Activated CD4-positive, alpha-beta T cell treated with anti-CD3 and anti-CD28 coated beads, Interleukin-2, amount 10 ng/mL, durations not matched to agents 7 days and 5 days (primary cell): ENCODE measurements around the gene FCN3. TPM values are rescaled to one million over a fixed set of nuclear protein-coding genes. Genes with fewer than 3 reads are reported as not detected.
A peak's percentile ranks its signal among the peaks of the same experiment; 100 is the strongest.

Experiments
- CTCF ChIA-PET: fragments of 350-600 bp; sonication (Branson Sonifier 250); formaldehyde crosslinking; loops from one replicate; lab custom pipeline; 2021; ENCODE audit warnings: antibody characterized with exemption; lab: Charles Lee
- POLR2A ChIA-PET: fragments of 350-600 bp; sonication (Branson Sonifier 250); formaldehyde crosslinking; loops from one replicate; lab custom pipeline; 2021; ENCODE audit warnings: antibody characterized with exemption; lab: Charles Lee
- DNase-seq: peaks from one replicate; pipeline ENCODE4 v3.0.0-alpha.2; 2020
- H3K27ac Mint-ChIP-seq: one replicate; pipeline ENCODE4 v1.8.0; 2021; ENCODE audit warnings: mild to moderate bottlenecking, moderate library complexity, mixed read lengths
- H3K27me3 Mint-ChIP-seq: one replicate; pipeline ENCODE4 v1.8.0; 2021; ENCODE audit warnings: mixed read lengths
- H3K36me3 Mint-ChIP-seq: one replicate; pipeline ENCODE4 v1.8.0; 2021; ENCODE audit warnings: low read depth, mixed read lengths
- H3K4me1 Mint-ChIP-seq: one replicate; pipeline ENCODE4 v1.8.0; 2021; ENCODE audit warnings: mixed read lengths
- H3K4me3 Mint-ChIP-seq: one replicate; pipeline ENCODE4 v1.8.0; 2021; ENCODE audit warnings: mild to moderate bottlenecking, moderate library complexity, mixed read lengths
- H3K9me3 Mint-ChIP-seq: one replicate; pipeline ENCODE4 v1.8.0; 2021; ENCODE audit warnings: mixed read lengths
- total RNA-seq, 2 experiments: library from RNA; stranded (reverse); gene quantifications; one replicate each; pipeline ENCODE4 v1.2.3, GENCODE V29; 2021

The FCN3 gene
- total RNA-seq, 2 experiments from 2014 or later: not detected

DNA sequence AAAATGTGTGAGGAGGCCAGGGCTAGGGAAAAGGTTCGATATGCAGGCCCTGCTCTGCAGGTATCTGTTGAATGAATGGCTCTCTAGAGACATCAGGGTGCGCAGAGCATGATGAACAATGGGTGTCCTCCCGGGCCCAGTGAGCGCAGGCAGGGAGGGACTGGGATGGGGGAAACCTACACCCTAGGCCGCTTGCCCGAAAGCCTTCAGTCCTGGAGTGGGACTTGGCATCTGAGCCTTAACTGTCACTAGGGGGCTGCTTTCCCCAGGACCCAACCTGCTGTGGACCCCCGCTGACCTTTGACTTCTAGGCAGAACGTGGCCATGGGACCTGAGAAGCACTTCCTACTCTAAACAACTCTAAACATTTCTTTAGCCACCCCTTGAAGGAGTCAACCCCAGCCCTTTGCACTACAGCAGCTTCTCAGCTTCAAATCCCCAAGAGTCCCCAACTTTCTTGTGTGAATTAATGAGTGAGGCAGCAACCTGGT is 7.4 kb downstream of the FCN3 start:
- CTCF ChIA-PET: interaction anchor here (0.8 to 5.5 kb wide), 18 partner anchors 10 to 159 kb away, joined by 3 to 53 read pairs (median 6); partner anchors contain the start of genes SYTL1 and WASF2
- Mint-ChIP-seq H3K4me3 (peak overlapping the region; percentile 67), H3K27ac (peak overlapping the region; percentile 52), H3K4me1 (peaks cover 44% of the 10 kb centered on the region), H3K36me3 (no peaks in the 10 kb centered on the region), H3K9me3 (no peaks in the 10 kb centered on the region), H3K27me3 (no peaks in the 10 kb centered on the region)
- POLR2A ChIA-PET: no interaction called here
- DNase-seq: no peak

DNA sequence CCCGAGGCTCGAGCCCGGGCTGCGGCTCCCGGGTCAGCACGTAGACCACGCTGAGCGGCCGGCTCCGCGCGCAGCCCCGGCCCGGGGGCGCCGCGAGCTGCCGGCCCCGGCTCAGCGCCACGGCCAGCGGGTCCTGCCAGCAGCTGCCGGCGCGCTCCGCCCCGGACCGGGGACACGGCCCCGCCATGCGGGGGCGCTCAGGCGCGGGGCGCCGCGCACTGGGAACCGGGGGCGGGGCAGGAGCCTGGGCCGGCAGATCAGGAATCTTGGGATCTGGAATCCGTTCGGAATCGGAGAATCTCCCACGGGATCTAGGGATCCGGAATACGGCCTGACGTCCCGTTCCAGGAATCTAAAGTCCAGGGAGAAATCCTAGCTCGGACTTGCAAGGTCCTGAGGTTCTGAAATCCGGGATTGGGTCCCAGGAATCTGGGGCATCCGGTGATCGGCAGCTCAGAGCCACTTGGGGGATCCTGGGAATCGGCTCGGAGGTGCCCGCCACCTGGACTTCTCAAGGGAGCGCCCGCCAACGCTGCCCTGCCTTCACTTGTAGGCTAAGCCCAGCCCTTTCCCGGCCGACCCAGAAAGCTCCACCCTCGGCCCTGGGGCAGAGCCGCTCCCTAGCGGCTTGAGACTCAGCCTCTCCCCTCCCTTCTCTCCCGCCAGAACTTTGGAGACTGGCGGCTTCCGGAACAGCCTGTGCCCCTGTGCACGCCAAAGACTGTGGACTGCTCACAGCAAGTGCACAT is 8.0 kb downstream of the FCN3 start, which contains the start of gene MAP3K6:
TSS of gene MAP3K6 (minus strand) at position 551 of the 749 bp plus-strand sequence. CDS start at position 187, 364 bp downstream.
- DNase-seq: peak; percentile 36
- ChIA-PET POLR2A (no interaction called here), CTCF (interaction anchor here (0.6 to 5.5 kb wide), 28 partner anchors 9 to 1713 kb away, joined by 3 to 53 read pairs (median 4); partner anchors contain the start of genes STX12, SYTL1 and WASF2)
- peak within 1 kb of the TSS; percentile 82 for H3K27ac Mint-ChIP-seq
- H3K36me3 Mint-ChIP-seq: no peaks in the 10 kb centered on the region
- peaks cover 44% of the 10 kb centered on the region for H3K4me1 Mint-ChIP-seq
- H3K4me3 Mint-ChIP-seq: peak within 1 kb of the TSS; percentile 77
- H3K27me3 Mint-ChIP-seq: no peaks in the 10 kb centered on the region
- no peaks in the 10 kb centered on the region for H3K9me3 Mint-ChIP-seq

DNA sequence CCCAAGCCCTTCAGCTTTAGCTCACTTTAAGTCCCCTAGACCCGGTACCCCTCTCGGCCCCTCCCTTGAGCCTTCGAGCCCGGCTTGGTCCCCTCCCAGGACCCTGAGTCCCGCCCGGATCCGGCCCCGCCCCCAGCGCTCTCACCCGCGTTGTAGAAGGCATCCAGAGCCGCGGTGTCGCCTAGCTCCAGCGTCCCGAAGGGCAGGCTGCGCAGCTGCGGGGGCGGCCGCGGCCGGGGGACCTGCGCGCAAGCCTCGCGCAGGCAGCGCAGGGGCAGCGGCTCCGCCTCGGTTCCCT is 8.6 kb downstream of the FCN3 start:
- H3K36me3 Mint-ChIP-seq: no peaks in the 10 kb centered on the region
- H3K9me3 Mint-ChIP-seq: no peaks in the 10 kb centered on the region
- H3K27ac Mint-ChIP-seq: peak overlapping the region; percentile 82
- ChIA-PET POLR2A (interaction anchor here (0.6 kb wide), 1 partner anchor 64 kb away, joined by 3 read pairs; no protein-coding TSS in a partner anchor), CTCF (interaction anchor here (0.6 to 5.5 kb wide), 25 partner anchors 9 to 1712 kb away, joined by 3 to 53 read pairs (median 4); partner anchors contain the start of genes STX12, SYTL1 and WASF2)
- H3K27me3 Mint-ChIP-seq: no peaks in the 10 kb centered on the region
- H3K4me3 Mint-ChIP-seq: peak overlapping the region; percentile 77
- DNase-seq: peak; percentile 79
- H3K4me1 Mint-ChIP-seq: peaks cover 46% of the 10 kb centered on the region

DNA sequence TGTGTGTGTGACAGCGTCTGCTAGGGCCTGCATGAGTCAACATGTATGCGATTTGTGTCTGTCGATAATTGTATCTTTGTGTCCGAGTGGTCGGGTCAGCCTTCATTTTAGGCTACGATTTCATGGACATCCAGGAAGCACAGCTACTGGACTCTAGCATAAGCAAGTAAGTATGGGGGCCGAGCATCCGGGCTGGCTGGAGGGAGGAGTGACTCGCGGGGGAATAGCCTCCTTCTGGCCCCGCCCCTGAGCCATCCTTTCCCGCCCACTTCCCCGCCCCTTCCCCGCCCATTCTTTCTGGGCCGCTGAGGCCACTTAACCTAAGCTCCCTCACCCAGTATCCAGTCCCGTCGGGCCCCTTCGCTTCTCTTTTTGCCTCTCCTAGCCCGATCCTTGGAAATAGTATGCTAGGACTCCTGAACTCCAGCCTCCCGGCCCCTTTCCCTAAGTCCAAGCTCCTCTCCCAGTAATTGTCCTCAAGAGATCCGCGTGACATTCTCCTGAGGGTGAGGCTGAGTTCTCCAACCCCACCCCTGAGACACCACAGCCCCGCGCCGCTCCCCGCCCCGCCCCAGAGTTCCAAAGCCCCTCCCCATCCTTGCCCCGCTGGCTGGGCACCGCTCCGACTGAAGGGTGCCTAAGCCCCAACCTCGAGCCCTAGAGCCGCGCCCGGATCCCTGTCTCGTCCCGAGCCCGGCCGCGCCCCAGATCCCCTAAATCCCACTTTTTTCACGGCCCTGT is 9.1 kb downstream of the FCN3 start:
- Mint-ChIP-seq H3K4me3 (peak overlapping the region; percentile 77), H3K4me1 (peaks cover 50% of the 10 kb centered on the region), H3K9me3 (no peaks in the 10 kb centered on the region), H3K27ac (peak overlapping the region; percentile 82), H3K27me3 (no peaks in the 10 kb centered on the region), H3K36me3 (no peaks in the 10 kb centered on the region)
- POLR2A ChIA-PET: interaction anchor here (0.6 kb wide), 1 partner anchor 63 kb away, joined by 3 read pairs; no protein-coding TSS in a partner anchor
- CTCF ChIA-PET: interaction anchor here (0.6 to 5.5 kb wide), 25 partner anchors 8 to 1712 kb away, joined by 3 to 53 read pairs (median 4); partner anchors contain the start of genes STX12, SYTL1 and WASF2
- peak; percentile 81 for DNase-seq

DNA sequence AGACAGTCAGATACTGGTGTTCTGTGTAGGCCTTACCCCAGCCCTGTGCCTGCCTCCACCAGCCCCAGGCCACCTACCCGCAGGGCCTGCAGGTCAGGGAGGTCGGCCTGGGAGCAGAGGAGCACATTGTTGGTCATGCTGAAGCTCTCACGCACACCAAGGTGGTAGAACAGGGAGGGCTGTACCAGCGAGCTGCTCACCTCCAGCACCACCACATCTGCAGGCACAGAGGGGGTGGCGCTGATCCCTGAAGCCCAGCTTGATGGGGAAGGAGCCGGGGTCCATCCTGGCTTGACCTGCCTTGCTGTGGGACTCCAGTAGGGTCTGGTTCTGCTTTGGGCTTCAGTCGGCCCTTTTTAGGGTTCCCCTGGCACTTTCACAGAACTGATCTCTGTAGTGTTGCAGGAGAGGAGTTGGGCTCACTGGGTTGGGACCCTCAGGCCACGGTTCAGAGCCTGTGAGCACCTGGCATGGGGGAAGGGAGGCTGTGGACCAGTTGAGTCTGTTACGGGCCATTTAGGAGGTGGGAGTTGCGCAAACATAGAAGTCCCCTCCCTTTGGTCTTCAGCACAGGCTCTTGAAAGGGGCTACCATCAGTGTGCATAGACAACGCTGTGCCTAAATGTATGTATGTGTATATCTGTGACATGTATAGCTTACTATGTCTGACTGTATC is 9.8 kb downstream of the FCN3 start:
- Mint-ChIP-seq H3K4me1 (peaks cover 50% of the 10 kb centered on the region), H3K36me3 (no peaks in the 10 kb centered on the region), H3K27me3 (no peaks in the 10 kb centered on the region), H3K4me3 (peak overlapping the region; percentile 44), H3K27ac (peak overlapping the region; percentile 82), H3K9me3 (no peaks in the 10 kb centered on the region)
- POLR2A ChIA-PET: no interaction called here
- no peak for DNase-seq
- CTCF ChIA-PET: interaction anchor here (0.8 to 5.5 kb wide), 11 partner anchors 8 to 200 kb away, joined by 3 to 53 read pairs (median 15); no protein-coding TSS in a partner anchor

DNA sequence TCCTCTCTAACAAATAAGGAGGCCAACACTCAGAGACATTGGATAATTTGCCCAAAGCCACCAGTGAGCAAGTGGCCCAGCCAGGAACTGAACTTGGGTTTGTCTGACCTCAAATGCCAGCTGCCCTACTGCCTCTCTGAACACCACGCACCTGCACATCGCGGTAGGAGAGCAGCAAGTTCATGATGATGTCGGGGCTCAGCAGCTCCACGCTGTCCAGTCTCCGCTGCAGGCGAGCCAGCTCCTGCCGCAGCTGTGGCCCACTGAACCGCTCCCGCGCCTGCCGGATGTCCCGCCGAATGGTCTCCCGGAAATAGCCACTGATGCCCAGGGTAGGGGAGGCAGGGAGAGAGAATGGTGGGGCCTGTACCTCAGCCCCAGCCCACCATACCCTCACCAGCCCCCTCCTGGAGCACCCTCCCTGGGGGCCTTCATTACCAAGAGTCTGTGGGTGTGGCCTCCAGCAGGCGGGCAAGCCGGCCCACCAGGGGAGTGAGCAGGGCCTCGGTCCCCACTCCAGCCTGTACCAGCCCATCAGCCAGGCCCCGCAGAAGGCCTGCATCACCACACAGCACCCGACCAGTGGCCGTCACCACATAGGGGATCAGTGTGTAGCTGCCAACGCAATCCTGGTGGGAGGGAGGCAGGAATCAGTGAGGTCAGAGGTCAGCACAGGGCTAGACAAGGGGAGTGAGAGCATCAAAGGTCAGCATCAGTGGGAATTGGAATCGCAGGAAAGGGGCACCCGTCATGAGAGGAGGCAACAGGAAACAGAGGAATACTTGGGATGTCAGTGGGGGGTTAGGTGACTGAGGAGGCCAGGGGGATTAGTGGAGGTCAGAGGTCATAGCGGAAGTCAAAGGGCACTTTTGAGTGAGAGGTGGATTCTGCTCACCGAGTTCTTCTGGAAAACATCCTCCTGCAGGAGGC is 10.6 kb downstream of the FCN3 start:
- no peak overlapping the region for H3K4me3 Mint-ChIP-seq
- ChIA-PET CTCF (interaction anchor here (0.6 to 5.5 kb wide), 6 partner anchors 7 to 67 kb away, joined by 3 to 53 read pairs (median 14); no protein-coding TSS in a partner anchor), POLR2A (no interaction called here)
- DNase-seq: no peak
- no peaks in the 10 kb centered on the region for H3K36me3 Mint-ChIP-seq
- peaks cover 50% of the 10 kb centered on the region for H3K4me1 Mint-ChIP-seq
- peaks cover 1% of the 10 kb centered on the region for H3K27me3 Mint-ChIP-seq
- H3K9me3 Mint-ChIP-seq: no peaks in the 10 kb centered on the region
- H3K27ac Mint-ChIP-seq: no peak overlapping the region

DNA sequence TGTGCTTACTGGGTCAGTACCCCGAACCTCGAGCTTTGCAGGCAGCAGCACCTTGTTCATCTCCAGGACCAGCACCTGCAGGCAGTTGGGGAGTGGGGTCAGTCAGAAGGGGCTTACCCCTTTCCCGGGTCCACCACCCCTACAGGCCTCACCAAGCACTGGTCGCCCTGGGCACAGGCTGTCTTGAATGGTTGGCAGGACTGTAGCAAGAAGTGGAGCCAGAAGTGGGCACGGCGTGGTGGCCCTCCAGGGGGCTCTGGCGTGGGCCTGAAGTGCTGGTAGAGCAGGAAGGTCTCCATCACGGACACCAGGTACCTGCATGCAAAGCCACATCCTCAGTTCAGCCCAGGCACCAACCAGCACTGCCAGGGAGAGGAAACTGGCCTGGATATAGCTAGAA is 13.1 kb downstream of the FCN3 start:
- Mint-ChIP-seq H3K9me3 (no peaks in the 10 kb centered on the region), H3K4me3 (no peak overlapping the region), H3K36me3 (no peaks in the 10 kb centered on the region), H3K4me1 (peaks cover 47% of the 10 kb centered on the region), H3K27ac (no peak overlapping the region), H3K27me3 (peaks cover 3% of the 10 kb centered on the region)
- CTCF ChIA-PET: interaction anchor here (1.0 to 2.6 kb wide), 6 partner anchors 26 to 301 kb away, joined by 3 to 12 read pairs (median 5); no protein-coding TSS in a partner anchor
- DNase-seq: no peak
- POLR2A ChIA-PET: no interaction called here

DNA sequence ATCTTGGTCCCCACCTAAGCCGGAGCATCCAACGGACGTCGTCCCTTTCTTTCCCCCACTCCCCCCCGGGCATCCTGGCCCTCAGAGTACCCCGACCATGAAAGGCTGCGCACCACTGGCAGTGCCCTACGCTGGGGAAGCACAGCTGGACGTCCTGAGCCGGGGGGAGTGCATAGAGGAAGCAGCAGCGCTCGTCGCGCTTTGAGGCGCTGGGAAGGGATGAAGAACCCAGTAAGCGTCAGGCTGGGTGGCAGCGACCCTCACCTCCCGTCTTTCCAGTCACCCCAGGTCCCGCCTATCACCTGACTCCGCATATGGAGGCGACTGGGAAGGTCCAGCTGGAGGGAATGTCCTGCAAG is 13.6 kb downstream of the FCN3 start:
- Mint-ChIP-seq H3K27ac (no peak overlapping the region), H3K4me3 (peak overlapping the region; percentile 30), H3K4me1 (peaks cover 50% of the 10 kb centered on the region), H3K9me3 (no peaks in the 10 kb centered on the region), H3K36me3 (no peaks in the 10 kb centered on the region), H3K27me3 (peaks cover 3% of the 10 kb centered on the region)
- ChIA-PET CTCF (interaction anchor here (1.2 to 1.8 kb wide), 2 partner anchors 59 to 64 kb away, joined by 3 to 7 read pairs; no protein-coding TSS in a partner anchor), POLR2A (no interaction called here)
- DNase-seq: no peak

DNA sequence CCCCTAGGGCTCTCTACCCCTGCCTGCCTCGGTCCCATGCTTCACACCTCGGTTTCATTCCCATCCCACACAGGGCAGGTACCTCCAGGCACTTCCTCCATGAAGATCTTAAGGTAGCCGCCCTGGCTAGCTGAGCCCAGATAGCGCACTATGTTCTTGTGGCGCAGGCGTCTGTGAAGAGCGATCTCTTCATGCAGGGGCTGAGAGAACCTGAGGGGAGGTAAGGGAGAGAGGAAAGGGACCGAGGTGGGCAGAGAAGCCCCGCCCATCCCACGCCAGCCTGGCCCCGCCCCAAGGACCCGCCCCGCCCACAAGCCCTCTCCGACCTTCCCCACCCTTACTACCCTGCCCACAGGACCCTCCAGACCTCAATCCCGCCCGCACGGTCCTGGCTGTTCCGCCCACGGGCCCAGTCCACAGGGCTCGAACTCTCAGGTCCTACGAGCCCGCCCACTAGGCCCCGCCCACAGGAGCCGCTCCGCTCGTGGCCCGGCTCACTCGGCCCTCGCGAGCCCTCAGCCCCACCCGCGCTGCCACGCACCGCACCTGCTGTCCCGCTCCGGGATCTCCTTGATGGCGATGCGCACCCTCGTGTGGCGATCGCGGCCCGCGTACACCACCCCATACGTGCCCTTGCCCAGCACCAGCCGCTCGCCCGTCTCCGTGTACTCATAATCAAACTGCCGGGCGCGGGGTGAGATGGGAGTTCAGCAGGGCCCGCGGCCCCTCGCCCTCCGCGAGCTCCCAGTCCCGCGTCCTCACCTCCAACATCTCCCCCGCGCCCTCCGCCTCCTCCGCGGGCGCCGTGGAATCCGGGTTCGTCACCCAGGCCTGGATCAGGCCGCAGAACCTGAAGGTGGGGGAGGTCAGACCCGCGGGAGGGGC is 14.2 kb downstream of the FCN3 start:
- Mint-ChIP-seq H3K27ac (no peak overlapping the region), H3K27me3 (peaks cover 3% of the 10 kb centered on the region), H3K9me3 (no peaks in the 10 kb centered on the region), H3K4me3 (peak overlapping the region; percentile 30), H3K36me3 (no peaks in the 10 kb centered on the region), H3K4me1 (peaks cover 51% of the 10 kb centered on the region)
- POLR2A ChIA-PET: no interaction called here
- DNase-seq: peak; percentile 54
- CTCF ChIA-PET: interaction anchor here (0.5 to 4.9 kb wide), 5 partner anchors 18 to 66 kb away, joined by 3 to 35 read pairs (median 4); no protein-coding TSS in a partner anchor

DNA sequence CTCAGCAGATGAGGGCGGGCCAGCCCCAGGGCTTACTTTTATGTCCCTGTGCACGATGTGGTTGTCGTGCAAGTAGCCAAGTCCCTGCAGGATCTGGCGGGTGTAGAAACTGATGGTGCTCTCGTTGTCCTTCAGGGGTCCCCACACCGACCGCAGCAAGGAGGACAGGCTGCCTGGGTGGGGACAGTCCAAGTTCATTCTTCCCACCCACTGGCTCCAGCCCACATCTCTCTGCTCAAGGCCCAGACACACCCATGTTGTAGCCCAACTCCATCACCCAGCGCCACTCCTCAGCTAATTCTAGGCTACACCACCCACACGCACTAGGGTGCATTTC is 14.8 kb downstream of the FCN3 start:
- H3K4me3 Mint-ChIP-seq: peak overlapping the region; percentile 30
- no peaks in the 10 kb centered on the region for H3K9me3 Mint-ChIP-seq
- H3K27me3 Mint-ChIP-seq: peaks cover 3% of the 10 kb centered on the region
- ChIA-PET POLR2A (no interaction called here), CTCF (interaction anchor here (0.5 to 4.9 kb wide), 3 partner anchors 18 to 63 kb away, joined by 3 to 35 read pairs (median 4); no protein-coding TSS in a partner anchor)
- H3K36me3 Mint-ChIP-seq: no peaks in the 10 kb centered on the region
- peaks cover 47% of the 10 kb centered on the region for H3K4me1 Mint-ChIP-seq
- H3K27ac Mint-ChIP-seq: no peak overlapping the region
- no peak for DNase-seq
